H9 (cell line): ENCODE data around the gene RPA1. TPM values are rescaled to one million over a fixed set of nuclear protein-coding genes. Genes with fewer than 3 reads are reported as not detected.

ENCODE experiments used
- DNase-seq: peaks from one replicate; pipeline ENCODE4 v3.0.0-alpha.2; 2017
- H2AFZ ChIP-seq: one replicate; pipeline ENCODE4 v1.6.1; 2013; ENCODE audit warnings: mild to moderate bottlenecking, low read length, control low read depth, moderate library complexity
- H2AK5ac ChIP-seq: 2 replicates; pipeline ENCODE4 v1.6.1; 2013; ENCODE audit warnings: low read length, control low read depth, mixed read lengths; ENCODE audit not compliant: insufficient read length
- H2BK120ac ChIP-seq: one replicate; pipeline ENCODE4 v1.6.1; 2013; ENCODE audit warnings: low read depth, mild to moderate bottlenecking, low read length, control low read depth, inconsistent platforms; ENCODE audit not compliant: poor library complexity, severe bottlenecking
- H2BK12ac ChIP-seq: 2 replicates; pipeline ENCODE4 v1.6.1; 2013; ENCODE audit warnings: low read length, control low read depth, mixed read lengths, low read depth; ENCODE audit not compliant: insufficient read length
- H2BK15ac ChIP-seq: 2 replicates; pipeline ENCODE4 v1.6.1; 2013; ENCODE audit warnings: low read depth, low read length, control low read depth
- H2BK20ac ChIP-seq: one replicate; pipeline ENCODE4 v1.6.1; 2013; ENCODE audit warnings: low read depth, mild to moderate bottlenecking, low read length, control low read depth, inconsistent platforms; ENCODE audit not compliant: poor library complexity, severe bottlenecking
- H2BK5ac ChIP-seq: 2 replicates; pipeline ENCODE4 v1.6.1; 2013; ENCODE audit warnings: low read length, control low read depth, mixed read lengths; ENCODE audit not compliant: insufficient read length
- H3K14ac ChIP-seq: 2 replicates; pipeline ENCODE4 v1.6.1; 2013; ENCODE audit warnings: low read length, control low read depth; ENCODE audit not compliant: insufficient read depth
- H3K18ac ChIP-seq: 2 replicates; pipeline ENCODE4 v1.6.1; 2013; ENCODE audit warnings: low read depth, mild to moderate bottlenecking, mixed read lengths, low read length, control low read depth; ENCODE audit not compliant: insufficient read length
- H3K23ac ChIP-seq: 2 replicates; pipeline ENCODE4 v1.6.1; 2013; ENCODE audit warnings: low read length, control low read depth, mixed read lengths, low read depth; ENCODE audit not compliant: insufficient read length
- H3K23me2 ChIP-seq: 2 replicates; pipeline ENCODE4 v1.6.1; 2013; ENCODE audit warnings: low read depth, mild to moderate bottlenecking, mixed read lengths, low read length, control low read depth; ENCODE audit not compliant: insufficient read length, poor library complexity, severe bottlenecking
- H3K27ac ChIP-seq: 2 replicates; pipeline ENCODE4 v1.5.1; 2013; ENCODE audit warnings: low read length, control low read depth, mixed read lengths, low read depth; ENCODE audit not compliant: insufficient read length
- H3K27me3 ChIP-seq: 2 replicates; pipeline ENCODE4 v1.6.1; 2013; ENCODE audit warnings: low read length, control low read depth, inconsistent platforms; ENCODE audit not compliant: insufficient read depth
- H3K4ac ChIP-seq: 2 replicates; pipeline ENCODE4 v1.6.1; 2013; ENCODE audit warnings: low read depth, mild to moderate bottlenecking, control low read depth, inconsistent platforms, low read length, moderate library complexity
- H3K4me1 ChIP-seq: 2 replicates; pipeline ENCODE4 v1.6.1; 2013; ENCODE audit warnings: low read length, control low read depth, inconsistent platforms; ENCODE audit not compliant: insufficient read depth
- H3K4me2 ChIP-seq: 2 replicates; pipeline ENCODE4 v1.6.1; 2013; ENCODE audit warnings: low read length, control low read depth, mixed read lengths; ENCODE audit not compliant: insufficient read length, insufficient read depth
- H3K56ac ChIP-seq: 2 replicates; pipeline ENCODE4 v1.6.1; 2013; ENCODE audit warnings: low read depth, mild to moderate bottlenecking, mixed read lengths, low read length, control low read depth; ENCODE audit not compliant: insufficient read length
- H3K79me1 ChIP-seq: 2 replicates; pipeline ENCODE4 v1.6.1; 2013; ENCODE audit warnings: low read depth, mild to moderate bottlenecking, moderate library complexity, low read length, control low read depth, inconsistent platforms; ENCODE audit not compliant: insufficient read depth, poor library complexity, severe bottlenecking
- H3K79me2 ChIP-seq: 2 replicates; pipeline ENCODE4 v1.6.1; 2013; ENCODE audit warnings: low read length, control low read depth, inconsistent platforms; ENCODE audit not compliant: insufficient read depth
- H3K9ac ChIP-seq: 2 replicates; pipeline ENCODE4 v1.6.1; 2013; ENCODE audit warnings: low read length, control low read depth, mixed read lengths; ENCODE audit not compliant: insufficient read length; ENCODE audit errors: extremely low read depth
- H3K9me3 ChIP-seq: one replicate; pipeline ENCODE4 v1.6.1; 2013; ENCODE audit warnings: low read depth, low read length, inconsistent platforms; ENCODE audit not compliant: control insufficient read depth
- H3T11ph ChIP-seq: one replicate; pipeline ENCODE4 v1.6.1; 2013; ENCODE audit warnings: mild to moderate bottlenecking, low read length, control low read depth, inconsistent platforms
- H4K20me1 ChIP-seq: one replicate; pipeline ENCODE4 v1.6.1; 2013; ENCODE audit not compliant: control insufficient read depth, insufficient read length, insufficient read depth
- H4K5ac ChIP-seq: 2 replicates; pipeline ENCODE4 v1.6.1; 2013; ENCODE audit warnings: low read depth, mild to moderate bottlenecking, mixed read lengths, low read length, control low read depth; ENCODE audit not compliant: insufficient read length
- H4K8ac ChIP-seq: replicated peaks from 2 replicates; pipeline ENCODE4 v1.6.1; 2013; ENCODE audit warnings: low read length, control low read depth, mixed read lengths, low read depth; ENCODE audit not compliant: insufficient read length
- H4K91ac ChIP-seq: 2 replicates; pipeline ENCODE4 v1.6.1; 2013; ENCODE audit warnings: low read depth, mild to moderate bottlenecking, moderate library complexity, mixed read lengths, low read length, control low read depth; ENCODE audit not compliant: insufficient read length
- H3K27ac Mint-ChIP-seq, 3 experiments: 2 replicates in 2 of 3; 3 replicates in 1 of 3; pipeline ENCODE4 v1.8.0; 2020 to 2021; ENCODE audit warnings: mixed read lengths in 3 of 3, mild to moderate bottlenecking in 1 of 3, moderate library complexity in 1 of 3
- H3K27me3 Mint-ChIP-seq: 2 replicates; pipeline ENCODE4 v1.8.0; 2021; ENCODE audit warnings: low read depth, mild to moderate bottlenecking, moderate library complexity, mixed read lengths
- H3K36me3 Mint-ChIP-seq, 3 experiments: 2 replicates in 2 of 3; 3 replicates in 1 of 3; pipeline ENCODE4 v1.8.0; 2020 to 2021; ENCODE audit warnings: low read depth in 3 of 3, mixed read lengths in 3 of 3; ENCODE audit not compliant: insufficient read depth in 1 of 3
- H3K4me1 Mint-ChIP-seq, 2 experiments: 2 replicates each; pipeline ENCODE4 v1.8.0; 2020; ENCODE audit warnings: mixed read lengths in 2 of 2
- H3K4me3 Mint-ChIP-seq, 2 experiments: 2 replicates in 1 of 2; 3 replicates in 1 of 2; pipeline ENCODE4 v1.8.0; 2020 to 2021; ENCODE audit warnings: mild to moderate bottlenecking in 2 of 2, mixed read lengths in 2 of 2, moderate library complexity in 1 of 2
- H3K9me3 Mint-ChIP-seq, 2 experiments: 2 replicates in 1 of 2; 3 replicates in 1 of 2; pipeline ENCODE4 v1.8.0; 2020; ENCODE audit warnings: mild to moderate bottlenecking in 2 of 2, mixed read lengths in 2 of 2, moderate library complexity in 1 of 2
- CTCF ChIP-seq: fragments of 200-600 bp; sonication (generic); conservative IDR thresholded peaks from 3 replicates; pipeline ENCODE4 v1.8.0; 2021; ENCODE audit warnings: antibody characterized with exemption, mild to moderate bottlenecking
- WGBS: extraction: QIAGEN DNeasy Blood & Tissue Kit; methylation state at CpG from one replicate; pipeline ENCODE4 v1.1.7; 2013; ENCODE audit warnings: missing lambda C conversion rate, low lambda C conversion rate, mixed read lengths; ENCODE audit not compliant: insufficient read length; ENCODE audit errors: extremely low coverage; 5-methylcytosine and 5-hydroxymethylcytosine counted together
- total RNA-seq: library from RNA; stranded (reverse); gene quantifications from 2 replicates; pipeline ENCODE4 v1.2.1, GENCODE V29; 2021

The RPA1 gene
- total RNA-seq, 1 experiment from 2014 or later: 215 TPM

GRCh38 chr17:1920948-1921351 lies 91.1 kb downstream of the RPA1 start:
- Histone ChIP-seq H4K20me1 (no peaks in the 10 kb centered on the region), H2BK20ac (no peak overlapping the region), H3K4me1 (no peaks in the 10 kb centered on the region), H2BK120ac (no peak overlapping the region), H3K18ac (no peak overlapping the region), H3K9me3 (no peaks in the 10 kb centered on the region), H3K4me2 (no peak overlapping the region), H3T11ph (no peak overlapping the region), H3K27ac (no peak overlapping the region), H3K4ac (no peak overlapping the region), H2AFZ (no peak overlapping the region), H3K56ac (no peak overlapping the region), H3K14ac (no peak overlapping the region), H2AK5ac (no peak overlapping the region), H2BK15ac (no peak overlapping the region), H2BK5ac (no peak overlapping the region), H4K8ac (no peak overlapping the region), H3K79me1 (no peaks in the 10 kb centered on the region), H2BK12ac (no peak overlapping the region), H3K27me3 (no peaks in the 10 kb centered on the region), H4K91ac (no peak overlapping the region), H3K23me2 (no peaks in the 10 kb centered on the region), H3K23ac (no peak overlapping the region), H4K5ac (no peak overlapping the region), H3K9ac (no peak overlapping the region), H3K79me2 (no peaks in the 10 kb centered on the region)
- H3K9me3 Mint-ChIP-seq: no peaks in the 10 kb centered on the region
- DNase-seq: no peak
- no peak overlapping the region for H3K27ac Mint-ChIP-seq
- no CpG with 5 or more reads among the region's 19 CpGs for WGBS
- peaks cover 0 to 9% of the 10 kb centered on the region in 2 experiments; a peak in 2 of 4 replicates for H3K4me1 Mint-ChIP-seq
- H3K4me3 Mint-ChIP-seq: no peak overlapping the region
- peaks cover 48% of the 10 kb centered on the region for H3K27me3 Mint-ChIP-seq
- no peaks in the 10 kb centered on the region for H3K36me3 Mint-ChIP-seq
- no peak for TF ChIP-seq CTCF
